ENCODE results near the gene FXYD3. TPM values are rescaled to one million over a fixed set of nuclear protein-coding genes. Genes with fewer than 3 reads are reported as not detected.

Gene FXYD3
- total and polyA plus RNA-seq, 2 of the 13 experiments (the other 11 are each of a cell fraction or from before 2014, with no cell fraction given), result 4.9 TPM; not detected in 1

GRCh38 chr19:35136977-35137702 is 21.5 kb downstream of the FXYD3 start (continued):
- TF ChIP-seq GABPA (IDR thresholded peaks at IDR 0.05; ENCODE audit: low read depth, low read length) (no peak), GABPA (CRISPR knock-in tag; IDR thresholded peaks at IDR 0.05; ENCODE audit: low read depth) (peak; percentile 42; the same call in 1 of the 2 replicates), MEIS2 (CRISPR knock-in tag; IDR thresholded peaks at IDR 0.05) (peak; percentile 44), ZFP36L1 (CRISPR knock-in tag; IDR thresholded peaks at IDR 0.05) (peak; percentile 84), CREB3 (CRISPR knock-in tag; IDR thresholded peaks at IDR 0.05) (no peak), NCOA5 (CRISPR knock-in tag; IDR thresholded peaks at IDR 0.05) (no peak), ARID2 (CRISPR knock-in tag; IDR thresholded peaks at IDR 0.05; ENCODE audit: borderline replicate concordance) (no peak), SP1 (IDR thresholded peaks at IDR 0.05) (no peak), SP1 (CRISPR knock-in tag; IDR thresholded peaks at IDR 0.05) (no peak), PAF1 (CRISPR knock-in tag; IDR thresholded peaks at IDR 0.05) (no peak), ZNF232 (CRISPR knock-in tag; IDR thresholded peaks at IDR 0.05; ENCODE audit: borderline replicate concordance) (0 out of 2 replicates have a peak, but pooled peaks have one; percentile 60), ESRRA (CRISPR knock-in tag; IDR thresholded peaks at IDR 0.05; ENCODE audit: low read depth) (peak; percentile 57; the same call in 1 of the 2 replicates), STAT6 (CRISPR knock-in tag; IDR thresholded peaks at IDR 0.05; ENCODE audit: borderline replicate concordance) (no peak), ZNF33B (CRISPR knock-in tag; IDR thresholded peaks at IDR 0.05) (no peak), CREB1 (IDR thresholded peaks at IDR 0.05) (no peak), CREB1 (CRISPR knock-in tag; IDR thresholded peaks at IDR 0.05) (peak; percentile 29), PAWR (CRISPR knock-in tag; IDR thresholded peaks at IDR 0.05; ENCODE audit: borderline replicate concordance) (no peak), MTF2 (CRISPR knock-in tag; IDR thresholded peaks at IDR 0.05; ENCODE audit: borderline replicate concordance) (no peak), ETV6 (CRISPR knock-in tag; conservative IDR thresholded peaks at IDR 0.05) (no peak), CENPX (CRISPR knock-in tag; IDR thresholded peaks at IDR 0.05) (no peak), KMT2B (CRISPR knock-in tag; IDR thresholded peaks at IDR 0.05) (no peak; the same call in 1 of the 2 replicates), ZNF20 (CRISPR knock-in tag; IDR thresholded peaks at IDR 0.05) (no peak), ZNF503 (CRISPR knock-in tag; IDR thresholded peaks at IDR 0.05) (no peak; the same call in 1 of the 2 replicates), NFIC (IDR thresholded peaks at IDR 0.05; ENCODE audit: low read length) (0 out of 2 replicates have a peak, but pooled peaks have one; percentile 47)
